A673 (cell line): ENCODE data around the gene MARK1. TPM values are rescaled to one million over a fixed set of nuclear protein-coding genes. Genes with fewer than 3 reads are reported as not detected.

Experiments
- BruUV-seq: library from RNA; stranded (reverse); fragments of 400-500 nt; replicated peaks from 2 replicates; lab custom pipeline; 2021; lab: Mats Ljungman, UMichigan
- CTCF ChIA-PET: fragments of 300-600 bp; sonication (Branson Sonifier 250); formaldehyde crosslinking; loops from one replicate; lab custom pipeline; 2022; ENCODE audit warnings: antibody characterized with exemption; lab: Charles Lee
- POLR2A ChIA-PET: fragments of 300-600 bp; sonication (Branson Sonifier 250); formaldehyde crosslinking; loops from one replicate; lab custom pipeline; 2022; ENCODE audit warnings: antibody characterized with exemption; ENCODE audit not compliant: low non-redundant PET; lab: Charles Lee
- DNase-seq: peaks from one replicate; pipeline ENCODE4 v3.0.0-alpha.2; 2015; ENCODE audit warnings: low spot score
- H3K27ac ChIP-seq: fragments of 200-600 bp; sonication (generic); 2 replicates; pipeline ENCODE4 v1.5.1; 2016; ENCODE audit warnings: mixed run types, low read depth, mild to moderate bottlenecking, mixed read lengths, antibody characterized with exemption, low read length; ENCODE audit not compliant: poor library complexity, severe bottlenecking
- H3K27me3 ChIP-seq: fragments of 200-600 bp; sonication (generic); replicated peaks from 2 replicates; pipeline ENCODE4 v1.6.1; 2017; ENCODE audit warnings: mixed run types, low read depth, mild to moderate bottlenecking, mixed read lengths, antibody characterized with exemption, low read length; ENCODE audit not compliant: insufficient read depth, poor library complexity
- H3K36me3 ChIP-seq: fragments of 200-600 bp; sonication (generic); 2 replicates; pipeline ENCODE4 v1.6.1; 2016; ENCODE audit warnings: mixed run types, mild to moderate bottlenecking, mixed read lengths, antibody characterized with exemption, low read length; ENCODE audit not compliant: insufficient read depth, poor library complexity, severe bottlenecking
- H3K4me1 ChIP-seq: fragments of 200-600 bp; sonication (generic); 2 replicates; pipeline ENCODE4 v1.6.1; 2017; ENCODE audit warnings: mixed run types, mild to moderate bottlenecking, mixed read lengths, antibody characterized with exemption, low read length; ENCODE audit not compliant: insufficient read depth, poor library complexity, severe bottlenecking
- H3K4me3 ChIP-seq: fragments of 200-600 bp; sonication (generic); 2 replicates; pipeline ENCODE4 v1.5.1; 2016; ENCODE audit warnings: low read depth, mixed run types, mild to moderate bottlenecking, mixed read lengths, low read length; ENCODE audit not compliant: poor library complexity, severe bottlenecking
- H3K9me3 ChIP-seq: fragments of 200-600 bp; sonication (generic); 2 replicates; pipeline ENCODE4 v1.6.1; 2016; ENCODE audit warnings: mixed run types, low read depth, mild to moderate bottlenecking, mixed read lengths, antibody characterized with exemption, low read length; ENCODE audit not compliant: poor library complexity, severe bottlenecking
- CTCF ChIP-seq: fragments of 300-800, 200-600 bp; sonication (generic); conservative IDR thresholded peaks from 2 replicates; pipeline ENCODE4 v1.5.1; 2017; ENCODE audit warnings: low read depth, mild to moderate bottlenecking, antibody characterized with exemption, low read length, moderate library complexity, mixed read lengths
- EZH2 ChIP-seq: fragments of 200-600 bp; sonication (generic); IDR thresholded peaks from 2 replicates; pipeline ENCODE4 v1.6.1; 2017; ENCODE audit warnings: borderline replicate concordance, low read depth, mild to moderate bottlenecking, mixed read lengths, antibody characterized with exemption, low read length; ENCODE audit not compliant: poor library complexity, severe bottlenecking
- intact Hi-C: fragments of 100-400 bp; cut with micrococcal nuclease; formaldehyde crosslinking; loops from one replicate; pipeline ENCODE4 v1.10.0; 2022; ENCODE audit not compliant: unreplicated experiment
- total RNA-seq: library from RNA; stranded (reverse); gene quantifications from 2 replicates; pipeline ENCODE4 v1.2.3, GENCODE V29; 2021

Gene MARK1
- total RNA-seq, 1 experiment from 2014 or later = 5.1 TPM

DNA sequence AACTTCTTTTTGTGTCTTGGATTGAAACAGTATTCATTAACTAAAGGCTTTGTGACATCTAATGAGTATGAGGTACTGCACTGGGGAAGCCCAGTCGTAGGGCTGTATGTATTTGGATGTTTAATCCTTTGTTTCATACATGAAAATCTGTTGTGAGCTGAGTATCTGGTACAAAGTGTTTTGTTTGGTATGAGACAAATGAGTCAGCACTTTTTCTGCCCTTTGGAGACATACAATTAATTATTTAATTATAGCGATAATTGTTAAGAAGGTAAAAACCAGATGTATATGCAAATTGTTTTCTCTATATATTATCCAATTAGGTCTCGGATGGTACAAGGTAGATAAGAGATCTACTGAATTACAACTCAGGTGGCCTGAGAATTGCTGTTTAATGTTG, 36.3 kb downstream of the MARK1 start:
- intact Hi-C loops = no loop called here
- Histone ChIP-seq H3K9me3 (no peaks in the 10 kb centered on the region), H3K36me3 (no peaks in the 10 kb centered on the region), H3K4me3 (no peak overlapping the region), H3K27ac (no peak overlapping the region), H3K4me1 (no peaks in the 10 kb centered on the region), H3K27me3 (peaks cover 7% of the 10 kb centered on the region)
- CTCF ChIA-PET = no interaction called here
- no peak for DNase-seq
- no TSS peak for BruUV-seq
- TF ChIP-seq CTCF (no peak), EZH2 (no peak)
- POLR2A ChIA-PET = no interaction called here

GRCh38 chr1:220565670-220566069, 37.7 kb downstream of the MARK1 start:
- no peak for TF ChIP-seq EZH2
- no peak for TF ChIP-seq CTCF
- no peak for DNase-seq
- BruUV-seq = no TSS peak
- Histone ChIP-seq H3K4me1 (no peaks in the 10 kb centered on the region), H3K36me3 (no peaks in the 10 kb centered on the region), H3K27me3 (peaks cover 9% of the 10 kb centered on the region), H3K27ac (no peak overlapping the region), H3K9me3 (no peaks in the 10 kb centered on the region), H3K4me3 (no peak overlapping the region)
- CTCF ChIA-PET = no interaction called here
- intact Hi-C loops = no loop called here
- POLR2A ChIA-PET = no interaction called here

DNA sequence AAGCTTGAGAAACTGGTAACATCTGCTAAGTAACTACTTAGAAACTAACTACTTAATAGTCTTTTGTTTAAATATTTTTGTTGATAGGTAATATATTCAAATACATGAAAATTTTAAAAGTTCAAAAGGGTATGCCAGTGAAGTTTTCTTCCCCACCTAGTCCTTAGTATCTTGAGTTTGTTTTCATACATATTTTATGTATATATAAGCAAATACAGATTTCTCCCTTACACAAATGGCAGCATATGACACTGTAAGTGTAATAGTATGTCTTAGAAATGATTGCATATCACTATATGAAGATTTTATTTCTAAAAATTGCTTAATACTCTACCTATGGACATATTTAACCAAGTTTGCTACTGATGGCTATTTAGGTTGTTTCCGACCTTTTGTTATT, 38.9 kb downstream of the MARK1 start:
- DNase-seq = no peak
- BruUV-seq = no TSS peak
- ChIA-PET CTCF (no interaction called here), POLR2A (no interaction called here)
- H3K27me3 ChIP-seq = peaks cover 9% of the 10 kb centered on the region
- no peaks in the 10 kb centered on the region for H3K36me3 ChIP-seq
- no peak overlapping the region for H3K4me3 ChIP-seq
- intact Hi-C loops = no loop called here
- no peaks in the 10 kb centered on the region for H3K4me1 ChIP-seq
- no peaks in the 10 kb centered on the region for H3K9me3 ChIP-seq
- TF ChIP-seq EZH2 (no peak), CTCF (no peak)
- H3K27ac ChIP-seq = no peak overlapping the region
